Measurements from ENCODE around the gene FHAD1. TPM values are rescaled to one million over a fixed set of nuclear protein-coding genes. Genes with fewer than 3 reads are reported as not detected.

FHAD1 gene
- total RNA-seq, 1 experiment from 2014 or later: 3.5 TPM

- H3K4me1 ChIP-seq (ENCODE audit: control insufficient read depth in 1 of 2, insufficient read depth in 2 of 2, low read length in 2 of 2): peaks cover 0 to 13% of the 10 kb centered on the region in 2 experiments; a peak in 2 of 4 replicates
- no peak overlapping the region for H3K4me2 ChIP-seq (ENCODE audit: low read length)
- ATAC-seq: no peak
- no peaks in the 10 kb centered on the region for H3K27me3 ChIP-seq (ENCODE audit: insufficient read depth, low read length)
- ChIA-PET CTCF (interaction anchor here (1.0 to 3.5 kb wide), 4 partner anchors 9 to 143 kb away, joined by 3 to 31 read pairs (median 10); no protein-coding TSS in a partner anchor), RAD21 (ENCODE audit: low non-redundant PET in 1 of 2, low total read pairs in 2 of 2, uncharacterized antibody in 2 of 2, unreplicated experiment in 2 of 2) (no interaction called here), POLR2A (interaction anchor here (1.0 kb wide), 1 partner anchor 101 kb away, joined by 3 read pairs; no protein-coding TSS in a partner anchor)
- no peak overlapping the region for H3K27ac ChIP-seq (ENCODE audit: low read depth, low read length)
- TF ChIP-seq ELF1 (IDR thresholded peaks at IDR 0.05; ENCODE audit: borderline replicate concordance, low read depth) (no peak), CBX3 (IDR thresholded peaks at IDR 0.05; ENCODE audit: low read depth) (no peak), REST (IDR thresholded peaks at IDR 0.05; ENCODE audit: low read depth) (no peak), SRF (IDR thresholded peaks at IDR 0.05; ENCODE audit: low read depth) (no peak), POLR2AphosphoS5 (IDR thresholded peaks at IDR 0.05; ENCODE audit: low read depth, low read length) (no peak), EZH2 (IDR thresholded peaks at IDR 0.05) (no peak)
- TF ChIP-seq, protein P1, sequence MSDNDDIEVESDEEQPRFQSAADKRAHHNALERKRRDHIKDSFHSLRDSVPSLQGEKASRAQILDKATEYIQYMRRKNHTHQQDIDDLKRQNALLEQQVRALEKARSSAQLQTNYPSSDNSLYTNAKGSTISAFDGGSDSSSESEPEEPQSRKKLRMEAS (IDR thresholded peaks at IDR 0.05): no peak
- TF ChIP-seq, protein P2, sequence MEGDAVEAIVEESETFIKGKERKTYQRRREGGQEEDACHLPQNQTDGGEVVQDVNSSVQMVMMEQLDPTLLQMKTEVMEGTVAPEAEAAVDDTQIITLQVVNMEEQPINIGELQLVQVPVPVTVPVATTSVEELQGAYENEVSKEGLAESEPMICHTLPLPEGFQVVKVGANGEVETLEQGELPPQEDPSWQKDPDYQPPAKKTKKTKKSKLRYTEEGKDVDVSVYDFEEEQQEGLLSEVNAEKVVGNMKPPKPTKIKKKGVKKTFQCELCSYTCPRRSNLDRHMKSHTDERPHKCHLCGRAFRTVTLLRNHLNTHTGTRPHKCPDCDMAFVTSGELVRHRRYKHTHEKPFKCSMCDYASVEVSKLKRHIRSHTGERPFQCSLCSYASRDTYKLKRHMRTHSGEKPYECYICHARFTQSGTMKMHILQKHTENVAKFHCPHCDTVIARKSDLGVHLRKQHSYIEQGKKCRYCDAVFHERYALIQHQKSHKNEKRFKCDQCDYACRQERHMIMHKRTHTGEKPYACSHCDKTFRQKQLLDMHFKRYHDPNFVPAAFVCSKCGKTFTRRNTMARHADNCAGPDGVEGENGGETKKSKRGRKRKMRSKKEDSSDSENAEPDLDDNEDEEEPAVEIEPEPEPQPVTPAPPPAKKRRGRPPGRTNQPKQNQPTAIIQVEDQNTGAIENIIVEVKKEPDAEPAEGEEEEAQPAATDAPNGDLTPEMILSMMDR (IDR thresholded peaks at IDR 0.05 in 2 of 3, conservative IDR thresholded peaks at IDR 0.05 in 1 of 3; ENCODE audit: borderline replicate concordance in 1 of 3, insufficient read depth in 1 of 3, low read depth in 2 of 3, low read length in 2 of 3): no peak
- BruUV-seq (replicated peaks): no TSS peak
- no peak overlapping the region for H2AFZ ChIP-seq (ENCODE audit: low read depth, low read length, poor library complexity, severe bottlenecking)
- DNase-seq (ENCODE audit: low read depth, low spot score): no peak
- no peaks in the 10 kb centered on the region for H3K9me3 ChIP-seq (ENCODE audit: control insufficient read depth in 1 of 2, insufficient read depth in 1 of 2, low read depth in 1 of 2, low read length in 2 of 2)
- H3K36me3 ChIP-seq (ENCODE audit: control insufficient read depth in 1 of 2, insufficient read depth in 2 of 2, low read length in 2 of 2): no peaks in the 10 kb centered on the region
- H3K79me2 ChIP-seq (ENCODE audit: insufficient read depth, low read length): no peaks in the 10 kb centered on the region
- H4K20me1 ChIP-seq (ENCODE audit: insufficient read depth): no peaks in the 10 kb centered on the region
- no peak overlapping the region for H3K4me3 ChIP-seq (replicated peaks in 1 of 2; ENCODE audit: low read depth in 1 of 2, low read length in 2 of 2)
- intact Hi-C loops (cut with micrococcal nuclease): no loop called here
- H3K9ac ChIP-seq (ENCODE audit: low read length): no peak overlapping the region
- H3K9me2 ChIP-seq (ENCODE audit: insufficient read depth): no peaks in the 10 kb centered on the region
These were observed 24.2 kb downstream of the FHAD1 start for GRCh38 chr1:15271196-15271595.

All from HCT116 (cell line).